GM12801 (cell line): ENCODE data around the gene GASK1A.

Experiments used
- TF ChIP-seq, protein P1 (sequence below): IDR thresholded peaks from one replicate; pipeline ENCODE4 v1.5.1; 2011; ENCODE audit warnings: control low read depth; ENCODE audit not compliant: insufficient read length; ENCODE audit errors: extremely low read depth

The GASK1A gene

DNA sequence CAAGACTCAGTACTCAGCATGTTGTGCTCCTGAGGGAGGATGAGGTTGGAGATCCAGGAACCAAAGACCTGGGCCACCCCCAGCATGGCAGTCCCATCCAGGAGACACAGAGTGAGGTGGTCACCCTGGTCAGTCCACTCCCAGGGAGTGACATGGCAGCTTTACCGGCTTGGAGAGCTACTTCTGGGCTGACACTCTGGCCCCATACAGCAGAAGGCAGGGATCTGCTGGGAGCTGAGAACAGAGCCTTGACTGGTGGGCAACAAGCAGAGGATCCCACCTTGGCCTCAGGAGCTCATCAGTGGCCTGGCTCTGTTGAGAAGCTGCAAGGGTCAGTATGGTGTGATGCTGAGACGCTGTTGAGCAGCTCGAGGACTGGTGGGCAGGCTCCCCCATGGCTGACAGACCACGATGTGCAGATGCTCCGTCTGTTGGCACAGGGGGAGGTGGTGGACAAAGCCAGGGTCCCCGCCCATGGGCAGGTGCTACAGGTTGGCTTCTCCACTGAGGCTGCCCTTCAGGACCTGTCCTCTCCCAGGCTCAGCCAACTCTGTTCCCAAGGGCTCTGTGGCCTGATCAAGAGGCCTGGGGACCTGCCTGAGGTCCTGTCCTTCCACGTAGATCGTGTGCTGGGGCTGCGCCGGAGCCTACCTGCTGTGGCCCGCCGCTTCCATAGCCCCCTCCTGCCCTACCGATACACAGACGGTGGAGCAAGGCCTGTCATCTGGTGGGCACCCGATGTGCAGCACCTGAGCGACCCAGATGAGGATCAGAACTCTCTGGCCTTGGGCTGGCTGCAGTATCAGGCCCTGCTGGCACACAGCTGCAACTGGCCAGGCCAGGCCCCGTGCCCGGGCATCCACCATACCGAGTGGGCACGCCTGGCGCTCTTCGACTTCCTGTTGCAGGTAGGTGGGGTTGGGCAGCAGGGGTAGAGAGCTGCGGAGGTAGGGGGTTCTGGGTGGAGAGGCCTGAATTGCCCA, 53.8 kb downstream of the GASK1A start:
- TF ChIP-seq, protein P1, sequence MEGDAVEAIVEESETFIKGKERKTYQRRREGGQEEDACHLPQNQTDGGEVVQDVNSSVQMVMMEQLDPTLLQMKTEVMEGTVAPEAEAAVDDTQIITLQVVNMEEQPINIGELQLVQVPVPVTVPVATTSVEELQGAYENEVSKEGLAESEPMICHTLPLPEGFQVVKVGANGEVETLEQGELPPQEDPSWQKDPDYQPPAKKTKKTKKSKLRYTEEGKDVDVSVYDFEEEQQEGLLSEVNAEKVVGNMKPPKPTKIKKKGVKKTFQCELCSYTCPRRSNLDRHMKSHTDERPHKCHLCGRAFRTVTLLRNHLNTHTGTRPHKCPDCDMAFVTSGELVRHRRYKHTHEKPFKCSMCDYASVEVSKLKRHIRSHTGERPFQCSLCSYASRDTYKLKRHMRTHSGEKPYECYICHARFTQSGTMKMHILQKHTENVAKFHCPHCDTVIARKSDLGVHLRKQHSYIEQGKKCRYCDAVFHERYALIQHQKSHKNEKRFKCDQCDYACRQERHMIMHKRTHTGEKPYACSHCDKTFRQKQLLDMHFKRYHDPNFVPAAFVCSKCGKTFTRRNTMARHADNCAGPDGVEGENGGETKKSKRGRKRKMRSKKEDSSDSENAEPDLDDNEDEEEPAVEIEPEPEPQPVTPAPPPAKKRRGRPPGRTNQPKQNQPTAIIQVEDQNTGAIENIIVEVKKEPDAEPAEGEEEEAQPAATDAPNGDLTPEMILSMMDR: no peak

DNA sequence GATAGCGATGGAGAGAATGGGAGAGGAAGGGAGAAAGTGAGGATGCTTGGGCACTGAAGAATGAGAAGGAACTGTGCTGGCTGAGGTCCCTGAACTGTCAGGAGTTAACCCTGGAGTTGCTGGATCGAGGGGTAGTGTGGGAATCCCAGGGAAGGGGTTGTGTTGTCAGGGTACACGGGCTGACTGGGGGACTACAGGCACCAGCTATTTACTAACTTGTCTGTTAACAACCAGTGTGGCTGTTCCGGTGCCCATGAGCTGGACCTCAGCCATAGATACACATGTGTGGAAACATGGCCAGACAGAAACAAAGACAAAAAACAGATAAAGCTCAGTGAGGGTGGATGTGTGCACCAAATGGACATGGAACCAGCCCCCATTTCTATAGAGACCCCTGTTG, 55.1 kb downstream of the GASK1A start:
- TF ChIP-seq, protein P1: no peak

DNA sequence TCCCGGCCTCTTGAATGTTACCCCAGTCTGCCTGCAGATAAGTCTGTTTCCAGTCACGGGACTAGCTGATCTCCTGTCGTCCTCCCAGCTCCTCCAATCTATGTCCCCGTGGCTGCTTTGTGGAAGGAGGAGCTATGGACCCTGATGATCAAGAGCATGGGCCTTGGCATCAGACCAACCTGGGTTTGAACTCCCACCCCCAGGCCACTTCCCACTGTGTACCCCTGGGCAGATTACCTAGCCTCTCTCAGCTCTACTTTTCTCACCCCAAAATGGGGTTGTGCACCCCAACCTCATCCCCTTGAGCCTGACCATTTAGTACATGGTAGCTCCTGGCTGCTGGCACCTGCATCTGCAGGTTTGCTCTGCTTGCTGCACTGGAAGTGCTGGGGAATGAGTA, 55.8 kb downstream of the GASK1A start:
- TF ChIP-seq, protein P1: no peak

DNA sequence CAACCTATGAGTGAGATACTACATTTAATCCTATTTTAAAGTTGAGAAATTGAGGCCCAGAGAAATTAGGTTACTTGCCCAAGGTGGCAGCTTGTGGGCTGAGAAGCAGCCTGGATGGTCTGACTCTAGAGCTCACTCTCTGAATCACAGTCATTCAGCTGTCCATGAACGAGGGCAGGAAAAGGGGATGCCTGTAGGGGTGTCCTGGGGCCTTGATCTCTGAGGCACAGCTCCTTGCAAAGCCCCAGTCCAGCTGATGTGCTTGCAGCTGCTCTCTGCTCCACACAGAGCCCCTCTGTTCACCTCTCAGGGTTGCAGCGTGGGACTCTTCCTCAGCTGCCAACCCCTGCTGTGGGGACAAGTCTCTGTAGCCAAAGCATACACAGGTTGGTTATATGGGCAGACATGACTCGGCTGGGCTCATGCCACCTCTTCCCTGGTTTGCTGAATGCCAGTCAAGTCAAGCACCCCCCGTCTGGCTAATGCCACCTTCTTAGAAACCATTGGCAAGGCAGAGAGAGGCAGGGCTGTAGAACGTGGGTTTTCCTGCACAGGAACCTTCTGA, 56.8 kb downstream of the GASK1A start:
- TF ChIP-seq, protein P1: no peak

DNA sequence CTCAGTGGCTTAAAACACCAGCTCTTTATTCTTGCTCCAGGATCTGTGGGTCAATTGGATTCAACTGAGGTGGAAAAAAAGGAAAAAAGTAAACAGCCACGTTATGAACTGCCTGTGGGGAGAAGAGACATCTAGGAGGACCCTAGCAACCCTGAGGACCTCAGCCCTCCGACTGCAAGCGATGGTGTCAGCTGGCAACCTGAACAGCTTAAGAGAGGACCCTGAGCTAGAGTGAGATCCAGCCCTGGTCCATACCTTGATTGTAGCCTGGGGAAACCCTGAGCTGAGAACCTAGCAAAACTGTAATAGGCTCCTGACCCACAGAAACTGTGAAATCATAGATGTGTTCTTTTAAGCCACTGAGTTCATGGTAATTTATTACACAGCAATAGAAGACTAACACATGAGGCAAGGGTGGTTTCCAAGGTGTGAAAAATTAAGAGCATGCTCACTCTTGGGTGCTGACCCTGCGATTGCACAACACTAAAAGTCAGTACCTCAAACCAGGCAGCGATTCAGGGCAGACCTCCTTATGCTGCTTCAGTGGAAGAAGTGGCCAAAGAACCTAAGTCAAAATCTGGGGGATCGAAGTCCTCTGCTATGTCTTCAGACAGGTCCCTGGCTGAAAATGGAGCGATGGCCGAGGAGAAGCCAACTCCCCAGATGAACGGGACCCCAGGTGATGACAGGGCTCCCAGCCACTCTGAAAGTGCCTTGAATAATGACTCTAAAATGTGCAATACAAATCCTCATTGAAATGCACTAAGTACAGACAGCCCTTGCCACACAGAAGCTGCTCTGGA, 57.7 kb downstream of the GASK1A start:
- TF ChIP-seq, protein P1: no peak

DNA sequence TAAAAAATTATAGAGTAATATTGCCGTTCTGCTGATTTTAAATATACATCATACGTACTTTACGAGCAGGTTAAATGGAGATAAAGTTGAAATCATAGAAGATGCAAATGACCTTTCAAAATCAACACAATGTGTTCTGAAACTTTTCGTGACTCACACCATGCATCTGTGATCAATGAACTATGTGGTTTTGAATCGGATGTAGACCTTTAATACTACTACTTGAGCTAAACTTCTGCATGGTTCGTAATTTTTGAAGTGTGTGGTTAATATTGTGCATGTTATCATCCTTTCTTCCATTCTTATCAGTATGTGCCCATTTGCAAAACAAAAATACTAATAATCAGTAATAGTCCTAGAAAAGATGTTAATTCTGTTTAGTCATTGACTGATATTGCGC, 58.9 kb downstream of the GASK1A start:
- TF ChIP-seq, protein P1: no peak

DNA sequence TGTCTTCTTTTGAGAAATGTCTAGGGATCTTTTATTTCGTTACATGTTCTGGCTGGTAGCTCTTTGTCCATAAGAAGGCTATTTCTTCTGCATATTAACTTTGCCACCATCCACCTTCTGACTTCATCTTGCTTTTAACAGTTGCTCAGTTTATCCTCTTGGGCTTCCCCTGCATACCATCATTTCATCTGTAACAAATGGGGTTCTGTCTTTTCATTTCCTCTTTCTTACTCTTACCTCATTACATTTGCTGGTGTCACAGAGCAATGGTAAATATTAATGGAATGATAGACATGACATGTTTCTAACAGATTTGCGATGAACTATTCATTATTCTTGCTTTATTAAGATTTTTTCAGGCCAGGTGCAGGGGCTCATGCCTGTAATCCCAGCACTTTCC, 62.4 kb downstream of the GASK1A start:
- TF ChIP-seq, protein P1: no peak
